GM19463 (cell line): ENCODE results near the gene ATG2B.

Source experiments
- ATAC-seq: cut with Tn5 transposase; IDR thresholded peaks from one replicate; pipeline ENCODE4 v1.9.1; 2021; ENCODE audit warnings: mild to moderate bottlenecking, moderate library complexity; ENCODE audit not compliant: unreplicated experiment

Gene ATG2B

DNA sequence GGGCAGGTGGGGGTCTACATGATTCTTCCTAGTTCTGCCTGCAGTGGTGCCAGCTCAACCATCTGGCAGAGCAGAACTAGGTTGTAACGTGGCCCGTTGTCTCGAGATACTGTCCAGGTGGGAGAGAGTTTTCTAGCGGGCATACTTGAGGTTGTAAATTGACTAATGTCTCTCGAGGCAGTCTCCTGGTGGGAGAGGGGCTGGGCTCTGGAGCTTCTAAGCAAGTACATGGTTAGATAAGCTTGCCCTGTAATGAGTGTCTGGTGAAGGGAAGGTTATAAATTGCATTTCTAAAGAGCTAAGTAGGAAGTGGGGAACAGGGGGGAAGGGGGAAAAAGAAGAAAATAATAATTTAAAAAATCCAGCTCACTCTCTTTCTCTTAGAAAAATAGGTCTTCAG is 89.0 kb downstream of the ATG2B start:
- no peak for ATAC-seq

DNA sequence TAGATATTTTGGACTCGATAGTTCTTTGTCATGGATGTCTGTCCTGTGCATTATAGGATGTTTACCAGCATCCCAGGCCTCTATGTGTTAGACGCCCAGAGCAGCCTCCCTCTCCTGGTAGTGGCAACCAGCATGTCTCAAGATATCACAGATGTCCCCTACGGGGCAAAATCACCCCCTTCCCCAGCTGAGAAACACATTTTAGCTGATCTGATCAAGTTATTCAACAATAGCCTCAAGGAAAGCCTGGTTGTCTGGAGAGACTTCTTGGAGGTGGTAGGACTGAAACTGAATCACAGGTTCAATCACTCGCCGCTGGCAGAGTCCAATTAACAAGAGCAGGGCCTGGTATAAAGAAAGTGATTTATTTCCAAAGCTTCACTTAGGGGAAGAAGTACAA is 89.5 kb downstream of the ATG2B start:
- ATAC-seq: no peak

DNA sequence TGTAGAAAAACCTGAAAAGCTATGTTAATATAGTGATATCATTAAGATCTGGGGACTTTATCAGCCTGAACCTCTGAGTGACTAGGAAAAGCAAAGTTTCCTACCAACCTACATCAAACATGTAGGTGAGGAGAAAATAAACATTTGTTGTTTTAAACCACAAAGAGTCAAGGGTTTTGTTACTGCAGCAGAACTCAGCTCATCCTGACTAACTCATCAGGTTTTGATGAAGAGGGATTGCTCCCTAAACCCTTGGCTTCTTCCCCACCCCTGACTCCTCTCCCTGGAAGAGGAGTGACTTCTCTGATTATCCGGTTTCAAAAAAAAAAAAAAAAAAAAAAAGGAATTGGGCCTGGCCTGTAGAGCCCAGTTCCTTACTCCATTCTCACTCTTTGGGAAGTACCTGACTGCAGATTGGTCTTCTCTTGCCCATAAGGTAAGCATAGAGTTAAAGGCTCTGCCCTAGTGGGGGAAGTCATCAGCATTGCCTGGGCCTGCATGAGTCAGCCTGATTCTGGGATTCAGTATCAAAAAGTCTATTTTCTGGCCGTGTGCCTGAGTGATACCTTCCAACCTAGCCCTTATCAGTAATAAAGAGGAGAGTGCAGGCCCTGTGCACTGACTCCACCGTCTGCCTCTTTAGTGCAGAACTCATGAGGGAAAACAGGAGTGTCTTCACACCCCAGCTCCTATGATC is 90.2 kb downstream of the ATG2B start:
- ATAC-seq: no peak

GRCh38 chr14:96271421-96271762 is 91.7 kb downstream of the ATG2B start:
- no peak for ATAC-seq

- ATAC-seq: no peak
These were observed 92.3 kb downstream of the ATG2B start for GRCh38 chr14:96270565-96271420.

- no peak for ATAC-seq
These were observed 93.8 kb downstream of the ATG2B start for GRCh38 chr14:96269359-96269710.

DNA sequence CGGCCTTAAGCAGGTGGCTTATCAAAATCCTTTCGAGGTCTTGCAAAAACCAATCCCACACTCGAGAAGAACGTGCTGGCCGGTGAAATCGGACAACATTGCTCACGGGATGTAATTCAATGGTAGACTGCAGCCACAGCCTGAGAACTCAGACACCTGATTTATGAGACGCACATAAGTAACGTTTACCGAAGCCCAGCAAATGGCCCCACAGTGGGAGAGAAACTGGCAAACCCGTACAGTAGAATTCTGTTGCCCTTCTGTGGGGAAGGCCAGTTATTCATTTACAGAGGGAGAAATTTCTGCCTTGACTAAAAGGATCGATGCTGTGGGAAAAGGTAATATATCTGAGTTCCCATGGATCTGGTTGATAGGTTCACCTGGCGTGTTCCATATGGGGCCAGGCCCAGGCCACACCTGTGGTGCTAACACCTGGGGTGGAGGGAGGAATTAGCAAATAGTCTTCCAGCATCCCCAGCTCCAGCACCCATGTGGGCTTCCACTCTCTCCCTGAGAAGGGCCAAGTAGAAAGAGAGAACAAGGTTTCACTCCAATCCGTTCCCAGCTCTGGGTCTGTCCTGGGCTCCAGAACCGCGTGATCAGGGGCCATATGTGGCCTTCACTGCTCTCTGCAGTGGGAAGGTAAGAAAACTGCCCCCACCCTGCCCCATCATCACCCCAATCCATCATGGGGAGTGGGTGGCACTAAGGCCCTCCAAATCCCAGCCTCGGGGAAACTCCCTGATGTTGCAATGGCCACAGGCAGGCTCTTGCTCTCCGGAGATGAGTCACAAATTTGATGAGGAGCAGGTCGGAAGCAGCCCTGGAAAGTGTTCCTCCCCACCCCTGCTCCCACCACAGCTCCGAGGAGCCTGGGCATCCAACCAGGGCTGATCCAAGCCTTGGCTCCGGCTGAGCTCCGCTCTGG is 94.4 kb downstream of the ATG2B start:
- ATAC-seq: no peak

GRCh38 chr14:96267916-96268315 is 95.2 kb downstream of the ATG2B start:
- no peak for ATAC-seq

DNA sequence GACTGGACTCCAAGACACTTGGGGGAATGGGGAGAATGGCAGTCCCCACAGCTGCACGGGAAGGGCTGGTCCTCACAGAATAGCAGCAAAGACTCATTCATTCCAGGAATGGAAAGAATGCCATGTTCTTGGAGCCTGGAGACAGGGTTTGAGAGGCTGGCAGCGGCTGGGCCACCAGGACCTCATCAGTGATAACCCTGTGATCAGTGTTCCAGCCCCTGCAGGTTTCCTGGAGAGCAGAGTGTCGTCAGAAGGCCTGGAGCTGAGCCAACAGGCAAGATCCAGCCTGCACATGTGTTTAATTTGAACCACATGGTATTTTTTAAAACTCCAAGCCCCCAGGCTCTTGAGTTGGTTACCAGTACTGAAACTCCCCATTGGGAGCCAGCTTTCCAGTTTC is 95.8 kb downstream of the ATG2B start:
- ATAC-seq: no peak

- no peak for ATAC-seq
These were observed 97.6 kb downstream of the ATG2B start for GRCh38 chr14:96265383-96266095.

DNA sequence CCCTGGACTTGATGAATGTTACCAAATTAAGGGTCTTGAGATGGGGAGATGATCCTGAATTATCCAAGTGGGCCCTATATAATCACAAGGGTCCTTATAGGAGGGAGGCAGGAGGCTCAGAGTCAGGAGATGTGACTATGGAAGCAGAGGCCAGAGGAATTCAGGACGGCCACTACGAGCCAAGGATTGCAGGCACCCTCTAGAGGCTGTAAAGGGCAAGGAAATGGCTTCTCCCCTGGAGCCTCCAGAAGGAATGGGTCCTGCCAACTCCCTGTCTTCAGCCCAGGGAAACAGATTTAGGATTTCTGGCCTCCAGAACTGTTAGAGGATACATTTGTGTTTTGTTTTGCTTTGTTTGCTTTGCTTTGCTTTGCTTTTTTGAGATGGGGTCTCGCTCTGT is 98.3 kb downstream of the ATG2B start:
- no peak for ATAC-seq

- ATAC-seq: no peak
These were observed 99.0 kb downstream of the ATG2B start for GRCh38 chr14:96264200-96264553.

- no peak for ATAC-seq
These were observed 99.6 kb downstream of the ATG2B start for GRCh38 chr14:96263347-96264199.

DNA sequence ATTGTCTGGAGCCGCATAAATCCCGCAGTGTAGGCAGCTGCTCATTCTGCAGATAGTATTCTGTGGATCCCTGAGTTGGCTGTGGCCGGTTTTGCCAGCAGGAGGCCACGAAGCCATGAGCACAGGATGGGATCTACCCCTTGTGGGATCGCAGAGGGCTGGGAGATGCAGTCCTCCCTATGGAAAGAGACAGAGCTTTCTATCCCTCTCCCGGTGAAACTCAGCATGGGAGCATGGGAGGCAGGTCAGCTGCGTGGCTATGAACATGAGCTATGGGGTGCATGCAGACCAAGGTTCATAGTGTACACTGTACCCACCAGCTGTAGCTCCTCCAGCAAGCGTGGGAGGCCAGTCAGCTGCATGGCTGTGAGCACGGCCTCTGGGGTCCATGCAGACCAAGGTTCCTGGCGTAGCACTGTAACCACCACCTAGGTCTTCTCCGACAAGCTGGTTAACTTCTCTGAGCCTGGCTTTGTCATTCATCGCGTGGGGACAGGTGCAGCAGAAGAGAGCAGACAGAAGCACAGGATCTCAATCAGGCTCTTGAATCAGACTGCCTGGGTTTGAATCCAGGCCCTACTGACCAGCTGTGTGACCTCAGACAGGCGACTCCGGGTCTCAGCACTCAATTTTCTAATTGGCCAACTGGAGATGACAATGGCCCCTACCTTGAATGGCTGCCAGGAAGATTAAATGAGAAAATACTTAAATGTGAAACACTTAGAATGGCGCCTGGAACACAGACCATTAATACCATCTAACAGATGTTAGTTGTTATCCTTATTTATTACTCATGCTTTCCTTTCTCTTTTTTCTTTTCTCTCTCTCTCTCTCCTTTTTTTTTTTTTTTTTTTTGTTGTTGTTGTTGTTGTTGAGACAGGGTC is 101.1 kb downstream of the ATG2B start:
- ATAC-seq: no peak

GRCh38 chr14:96261053-96261452 is 102.1 kb downstream of the ATG2B start:
- ATAC-seq: no peak

DNA sequence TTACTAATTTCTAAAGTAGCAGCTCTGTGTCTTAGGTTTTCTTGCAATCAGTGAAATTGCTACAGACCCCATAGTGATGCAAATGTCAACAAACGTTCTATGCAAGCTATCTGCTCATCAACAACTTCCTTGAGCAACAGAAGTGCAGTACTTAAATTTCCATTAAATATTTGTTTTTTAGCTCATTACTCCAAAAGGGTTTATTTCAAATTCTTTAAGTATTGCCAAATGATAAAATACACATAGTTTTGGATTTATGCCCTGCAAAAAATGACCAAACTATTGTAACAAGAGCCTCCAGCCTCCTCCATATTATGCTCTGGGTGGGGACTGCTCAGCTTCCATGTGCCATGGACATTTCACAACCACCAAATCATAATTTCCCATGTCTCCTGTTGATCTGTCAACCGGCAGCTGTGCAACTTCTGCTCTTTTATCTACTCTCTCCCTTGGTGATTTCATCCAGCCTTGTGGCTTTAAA is 102.8 kb downstream of the ATG2B start:
- no peak for ATAC-seq

- no peak for ATAC-seq
These were observed 105.2 kb downstream of the ATG2B start for GRCh38 chr14:96257900-96258299.

- ATAC-seq: no peak
These were observed 106.1 kb downstream of the ATG2B start for GRCh38 chr14:96257056-96257455.

DNA sequence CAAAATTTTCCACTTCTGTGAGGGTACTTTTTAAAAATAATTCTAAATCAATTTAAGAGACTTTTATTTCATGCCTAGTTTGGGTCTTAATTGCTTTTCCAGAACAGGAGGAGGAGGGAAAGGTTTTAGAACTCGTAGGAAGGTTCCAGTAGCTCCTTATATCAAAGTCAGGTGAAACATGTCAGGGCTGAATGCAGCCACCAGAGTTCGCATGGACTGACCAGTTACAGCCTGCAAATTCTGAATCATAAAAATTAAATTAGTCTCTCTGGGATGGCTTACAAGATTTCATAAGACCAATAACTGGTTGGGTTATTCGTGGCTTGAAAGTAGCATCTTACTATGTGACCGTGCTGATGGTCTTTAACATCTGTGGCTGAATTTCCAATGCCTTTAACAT is 106.7 kb downstream of the ATG2B start:
- no peak for ATAC-seq
